Measurements from ENCODE around the gene PRR3.
"Not testable (repeated sequence)": the region's sequence is repeated elsewhere in the genome, so short reads cannot be mapped to it uniquely, and the experiment has no call there.

PRR3 gene

DNA sequence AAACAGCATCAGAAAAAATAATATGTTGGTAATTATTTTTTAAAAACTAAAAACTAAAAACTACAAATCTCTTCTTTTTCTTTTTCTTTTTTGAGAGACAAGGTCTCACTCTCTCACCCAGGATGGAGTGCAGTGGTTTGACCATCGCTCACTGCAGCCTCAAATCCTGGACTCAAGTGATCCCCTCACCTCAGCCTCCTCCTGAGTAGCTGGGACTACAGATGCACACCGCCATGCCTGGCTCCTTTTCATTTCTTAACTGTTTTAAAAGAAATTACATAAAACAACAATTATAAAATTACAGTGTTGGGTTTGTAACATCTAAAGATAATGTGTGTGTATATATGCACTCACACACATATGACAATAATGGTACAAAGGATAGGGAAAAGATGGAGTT, 43.6 kb upstream of the PRR3 start:
- in situ Hi-C loops (cut with MboI; ENCODE audit: low pct_unique_long_range_greater_than_20kb, low sequenced_read_pairs, unreplicated experiment) = no loop called here
- TF ChIP-seq, protein P1, sequence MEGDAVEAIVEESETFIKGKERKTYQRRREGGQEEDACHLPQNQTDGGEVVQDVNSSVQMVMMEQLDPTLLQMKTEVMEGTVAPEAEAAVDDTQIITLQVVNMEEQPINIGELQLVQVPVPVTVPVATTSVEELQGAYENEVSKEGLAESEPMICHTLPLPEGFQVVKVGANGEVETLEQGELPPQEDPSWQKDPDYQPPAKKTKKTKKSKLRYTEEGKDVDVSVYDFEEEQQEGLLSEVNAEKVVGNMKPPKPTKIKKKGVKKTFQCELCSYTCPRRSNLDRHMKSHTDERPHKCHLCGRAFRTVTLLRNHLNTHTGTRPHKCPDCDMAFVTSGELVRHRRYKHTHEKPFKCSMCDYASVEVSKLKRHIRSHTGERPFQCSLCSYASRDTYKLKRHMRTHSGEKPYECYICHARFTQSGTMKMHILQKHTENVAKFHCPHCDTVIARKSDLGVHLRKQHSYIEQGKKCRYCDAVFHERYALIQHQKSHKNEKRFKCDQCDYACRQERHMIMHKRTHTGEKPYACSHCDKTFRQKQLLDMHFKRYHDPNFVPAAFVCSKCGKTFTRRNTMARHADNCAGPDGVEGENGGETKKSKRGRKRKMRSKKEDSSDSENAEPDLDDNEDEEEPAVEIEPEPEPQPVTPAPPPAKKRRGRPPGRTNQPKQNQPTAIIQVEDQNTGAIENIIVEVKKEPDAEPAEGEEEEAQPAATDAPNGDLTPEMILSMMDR (IDR thresholded peaks at IDR 0.05; ENCODE audit: extremely low read depth, insufficient read depth, missing control alignments) = no peak
- no peak for DNase-seq (ENCODE audit: low spot score)

DNA sequence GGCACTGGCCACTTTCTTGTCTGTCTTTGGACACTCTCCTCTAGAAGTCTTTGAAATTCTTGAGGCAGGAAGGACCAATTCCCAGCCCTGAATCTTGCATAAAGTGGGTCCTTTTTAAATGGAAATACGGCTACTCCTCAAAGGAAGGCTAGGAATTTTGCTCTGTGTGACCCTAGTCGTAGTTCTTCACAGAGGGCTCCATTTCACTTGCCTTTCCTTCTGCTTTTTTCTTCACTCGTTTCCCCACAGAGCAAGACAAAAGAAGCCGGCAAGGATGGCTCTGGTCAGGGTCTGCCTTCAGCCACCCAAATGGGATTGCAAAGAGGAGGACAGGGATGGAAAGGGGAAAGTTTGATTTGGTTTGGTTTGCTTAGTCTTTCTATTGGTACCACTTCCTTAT, 42.0 kb upstream of the PRR3 start:
- in situ Hi-C loops (cut with MboI; ENCODE audit: low pct_unique_long_range_greater_than_20kb, low sequenced_read_pairs, unreplicated experiment) = no loop called here
- TF ChIP-seq, protein P1 (IDR thresholded peaks at IDR 0.05; ENCODE audit: extremely low read depth, insufficient read depth, missing control alignments) = no peak
- DNase-seq (ENCODE audit: low spot score) = no peak

DNA sequence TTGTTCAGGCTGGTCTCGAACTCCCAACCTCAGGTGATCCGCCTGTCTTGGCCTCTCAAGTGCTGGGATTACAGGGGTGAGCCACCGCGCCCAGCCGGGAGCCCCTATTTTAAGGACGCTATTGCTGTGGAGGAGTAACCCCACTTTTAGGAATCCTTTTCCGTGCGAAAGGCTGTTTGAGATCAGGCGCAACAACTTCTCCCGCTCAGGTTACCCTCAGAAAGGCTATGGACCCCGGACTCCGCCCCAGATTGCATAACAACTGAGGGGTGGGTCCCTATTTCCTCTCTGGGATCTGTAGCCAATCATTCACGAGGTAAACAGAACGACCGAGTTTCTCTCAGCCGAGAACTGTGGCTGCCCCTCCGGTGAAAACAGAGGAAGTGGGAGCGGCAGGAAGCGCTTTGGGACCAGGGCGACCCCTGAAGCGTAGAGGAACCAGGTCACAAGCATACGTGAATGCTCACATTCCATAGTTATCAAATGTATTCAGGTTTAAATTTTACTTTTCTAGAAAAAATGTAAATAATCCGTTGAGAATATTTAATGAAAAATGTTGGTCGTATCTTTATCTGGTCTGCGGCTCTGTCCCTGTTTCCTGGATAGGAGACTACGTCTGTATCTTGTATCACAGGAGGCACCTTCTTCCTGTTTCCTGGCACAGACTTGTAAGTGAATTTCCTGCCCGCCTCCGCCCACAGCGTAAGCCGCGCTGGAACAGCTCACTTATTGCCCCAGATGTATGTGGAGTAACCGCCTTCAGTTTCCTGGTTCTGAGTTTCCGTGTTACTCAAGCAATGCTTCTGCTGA, 40.9 kb upstream of the PRR3 start:
- in situ Hi-C loops (cut with MboI; ENCODE audit: low pct_unique_long_range_greater_than_20kb, low sequenced_read_pairs, unreplicated experiment) = no loop called here
- TF ChIP-seq, protein P1 (IDR thresholded peaks at IDR 0.05; ENCODE audit: extremely low read depth, insufficient read depth, missing control alignments) = no peak

GRCh38 chr6:30516754-30517076, 40.4 kb upstream of the PRR3 start:
- in situ Hi-C loops (cut with MboI; ENCODE audit: low pct_unique_long_range_greater_than_20kb, low sequenced_read_pairs, unreplicated experiment); DNase-seq (ENCODE audit: low spot score): not testable (repeated sequence)

More for the DNA sequence above, 40.9 kb upstream of the PRR3 start:
- DNase-seq (ENCODE audit: low spot score) = peak; percentile 82

DNA sequence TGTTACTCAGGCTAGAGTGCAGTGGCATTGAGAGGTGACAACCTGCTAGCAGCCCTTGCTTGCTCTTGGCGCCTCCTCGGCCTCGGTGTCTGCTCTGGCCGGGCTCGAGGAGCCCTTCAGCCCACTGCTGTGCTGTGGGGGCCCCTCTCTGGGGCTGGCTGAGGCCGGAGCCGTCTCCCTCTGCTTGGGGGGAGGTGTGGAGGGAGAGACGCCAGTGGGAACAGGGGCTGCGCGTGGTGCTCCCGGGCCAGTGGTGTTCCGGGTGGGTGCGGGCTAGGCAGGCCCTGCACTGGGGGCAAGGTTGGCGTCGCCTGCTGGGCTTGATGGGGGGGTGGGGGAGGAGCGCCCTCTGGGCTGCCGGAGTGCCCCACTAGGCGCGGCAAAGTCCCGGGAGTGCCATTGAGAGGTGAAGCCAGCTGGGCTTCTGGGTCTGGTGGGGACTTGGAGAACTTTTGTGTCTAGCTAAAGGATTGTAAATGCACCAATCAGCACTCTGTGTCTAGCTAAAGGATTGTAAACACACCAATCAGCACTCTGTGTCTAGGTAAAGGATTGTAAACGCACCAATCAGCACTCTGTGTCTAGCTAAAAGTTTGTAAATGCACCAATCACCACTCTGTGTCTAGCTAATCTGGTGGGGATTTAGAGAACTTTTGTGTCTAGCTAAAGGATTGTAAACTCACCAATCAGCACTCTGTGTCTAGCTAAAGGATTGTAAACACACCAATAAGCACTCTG, 39.2 kb upstream of the PRR3 start:
- DNase-seq (ENCODE audit: low spot score); in situ Hi-C loops (cut with MboI; ENCODE audit: low pct_unique_long_range_greater_than_20kb, low sequenced_read_pairs, unreplicated experiment): not testable (repeated sequence)

GRCh38 chr6:30518505-30519145, 38.5 kb upstream of the PRR3 start:
- in situ Hi-C loops (cut with MboI; ENCODE audit: low pct_unique_long_range_greater_than_20kb, low sequenced_read_pairs, unreplicated experiment) = not testable (repeated sequence)

DNA sequence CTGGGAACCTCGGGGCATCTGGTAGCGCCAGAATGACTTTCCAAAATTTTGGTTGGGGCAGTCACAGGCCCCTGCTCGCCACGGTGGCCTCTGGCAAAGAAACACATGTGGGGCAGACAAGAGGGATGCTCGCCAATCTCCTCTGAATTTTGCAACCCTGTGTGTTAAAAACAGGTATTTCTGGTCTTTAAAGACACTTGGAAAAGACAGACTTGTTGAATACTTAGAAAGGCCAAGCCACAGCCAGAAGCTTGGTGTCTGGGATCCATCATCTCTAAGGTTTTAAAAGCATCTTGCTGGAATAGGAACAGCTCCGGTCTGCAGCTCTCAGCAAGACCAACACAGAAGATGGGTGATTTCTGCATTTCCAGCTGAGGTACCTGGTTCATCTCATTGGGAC, 36.6 kb upstream of the PRR3 start:
- in situ Hi-C loops (cut with MboI; ENCODE audit: low pct_unique_long_range_greater_than_20kb, low sequenced_read_pairs, unreplicated experiment) = no loop called here
- TF ChIP-seq, protein P1 (IDR thresholded peaks at IDR 0.05; ENCODE audit: extremely low read depth, insufficient read depth, missing control alignments) = no peak
- no peak for DNase-seq (ENCODE audit: low spot score)

More at GRCh38 chr6:30518505-30519145, 38.5 kb upstream of the PRR3 start:
- not testable (repeated sequence) for DNase-seq (ENCODE audit: low spot score)

DNA sequence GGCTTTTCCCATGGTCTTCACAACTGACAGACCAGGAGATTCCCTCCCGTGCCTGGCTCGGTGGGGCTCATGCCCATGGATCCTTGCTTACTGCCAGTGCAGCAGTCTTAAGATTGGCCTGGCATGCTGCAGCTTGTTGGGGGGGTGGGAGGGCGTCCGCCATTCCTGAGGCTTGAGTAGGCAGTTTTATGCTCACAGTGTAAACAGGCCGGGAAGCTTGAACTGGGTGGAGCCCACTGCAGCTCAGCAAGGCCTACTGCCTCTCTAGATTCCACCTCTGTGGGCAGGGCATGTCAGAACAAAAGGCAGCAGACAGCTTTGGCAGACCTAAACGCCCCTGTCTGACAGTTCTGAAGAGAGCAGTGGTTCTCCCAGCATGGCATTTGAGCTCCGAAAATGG, 36.0 kb upstream of the PRR3 start:
- DNase-seq (ENCODE audit: low spot score); in situ Hi-C loops (cut with MboI; ENCODE audit: low pct_unique_long_range_greater_than_20kb, low sequenced_read_pairs, unreplicated experiment): not testable (repeated sequence)

DNA sequence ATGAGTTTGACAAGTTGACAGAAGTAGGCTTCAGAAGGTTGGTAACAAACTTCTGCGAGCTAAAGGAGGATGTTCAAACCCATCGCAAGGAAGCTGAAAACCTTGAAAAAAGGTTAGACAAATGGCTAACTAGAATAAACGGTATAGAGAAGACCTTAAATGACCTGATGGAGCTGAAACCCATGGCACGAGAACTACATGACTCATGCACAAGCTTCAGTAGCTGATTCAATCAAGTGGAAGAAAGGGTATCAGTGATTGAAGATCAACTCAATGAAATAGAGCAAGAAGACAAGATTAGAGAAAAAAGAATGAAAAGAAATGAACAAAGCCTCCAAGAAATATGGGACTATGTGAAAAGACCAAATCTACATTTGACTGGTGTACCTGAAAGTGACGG, 35.1 kb upstream of the PRR3 start:
- in situ Hi-C loops (cut with MboI; ENCODE audit: low pct_unique_long_range_greater_than_20kb, low sequenced_read_pairs, unreplicated experiment) = not testable (repeated sequence)

GRCh38 chr6:30526444-30526843, 30.7 kb upstream of the PRR3 start:
- in situ Hi-C loops (cut with MboI; ENCODE audit: low pct_unique_long_range_greater_than_20kb, low sequenced_read_pairs, unreplicated experiment); DNase-seq (ENCODE audit: low spot score): not testable (repeated sequence)

More for the DNA sequence above, 35.1 kb upstream of the PRR3 start:
- not testable (repeated sequence) for DNase-seq (ENCODE audit: low spot score)

DNA sequence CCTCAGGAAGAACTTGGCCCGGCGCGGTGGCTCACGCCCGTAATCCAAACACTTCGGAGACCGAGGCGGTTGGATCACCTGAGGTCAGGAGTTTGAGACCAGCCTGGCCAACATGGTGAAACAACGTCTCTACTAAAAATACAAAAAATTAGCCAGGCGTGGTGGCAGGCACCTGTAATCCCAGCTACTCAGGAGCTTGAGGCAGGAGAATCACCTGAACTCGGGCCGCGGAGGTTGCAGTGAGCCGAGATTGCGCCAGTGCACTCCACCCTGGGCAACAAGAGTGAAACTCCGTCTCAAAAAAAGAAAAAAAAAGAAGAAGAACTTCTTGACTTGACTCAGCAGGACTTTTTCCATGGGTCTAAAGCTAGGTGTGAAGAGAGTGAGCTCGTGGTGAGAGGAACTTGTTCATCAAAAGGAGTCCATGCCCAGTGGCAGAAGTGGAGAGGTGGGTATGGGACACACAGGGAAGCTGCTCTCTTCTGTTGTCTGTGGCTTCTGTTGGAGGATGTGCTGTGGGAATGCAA, 27.7 kb upstream of the PRR3 start:
- DNase-seq (ENCODE audit: low spot score); in situ Hi-C loops (cut with MboI; ENCODE audit: low pct_unique_long_range_greater_than_20kb, low sequenced_read_pairs, unreplicated experiment): not testable (repeated sequence)
